Retinal pigment epithelial cell (primary cell): ENCODE data around the gene TSACC.
"Not testable (repeated sequence)": the region's sequence is repeated elsewhere in the genome, so short reads cannot be mapped to it uniquely, and the experiment has no call there.

ENCODE experiments used
- DNase-seq: peaks from one replicate; pipeline ENCODE4 v3.0.0-alpha.2; 2010; ENCODE audit warnings: low read depth
- H3K4me3 ChIP-seq: 2 replicates; pipeline ENCODE4 v1.5.1; 2011; ENCODE audit warnings: mild to moderate bottlenecking, low read length, control low read depth, moderate library complexity
- TF ChIP-seq, protein P1 (sequence below): conservative IDR thresholded peaks from 2 replicates; pipeline ENCODE4 v1.5.1; 2011; ENCODE audit warnings: low read depth, low read length, control low read depth, inconsistent platforms

TSACC gene

DNA sequence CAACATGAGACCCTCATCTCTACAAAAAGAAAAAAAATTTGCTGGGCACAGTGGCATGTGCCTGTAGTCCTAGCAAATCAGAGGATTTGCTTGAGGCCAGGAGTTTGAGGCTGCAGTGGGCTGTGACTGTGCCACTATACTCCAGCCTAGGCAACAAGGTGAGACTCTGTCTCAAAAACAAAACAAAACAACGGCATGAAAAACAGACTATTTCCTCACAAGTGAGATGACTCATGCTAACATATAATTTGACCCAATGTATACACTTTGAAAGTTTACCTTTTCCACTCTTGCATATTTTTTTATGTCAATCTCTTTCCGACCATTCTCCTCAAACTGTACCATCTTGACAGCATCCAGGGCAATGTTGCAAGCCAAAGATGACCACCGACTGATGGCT is 17.8 kb upstream of the TSACC start:
- no peak overlapping the region for H3K4me3 ChIP-seq
- DNase-seq = no peak
- TF ChIP-seq, protein P1, sequence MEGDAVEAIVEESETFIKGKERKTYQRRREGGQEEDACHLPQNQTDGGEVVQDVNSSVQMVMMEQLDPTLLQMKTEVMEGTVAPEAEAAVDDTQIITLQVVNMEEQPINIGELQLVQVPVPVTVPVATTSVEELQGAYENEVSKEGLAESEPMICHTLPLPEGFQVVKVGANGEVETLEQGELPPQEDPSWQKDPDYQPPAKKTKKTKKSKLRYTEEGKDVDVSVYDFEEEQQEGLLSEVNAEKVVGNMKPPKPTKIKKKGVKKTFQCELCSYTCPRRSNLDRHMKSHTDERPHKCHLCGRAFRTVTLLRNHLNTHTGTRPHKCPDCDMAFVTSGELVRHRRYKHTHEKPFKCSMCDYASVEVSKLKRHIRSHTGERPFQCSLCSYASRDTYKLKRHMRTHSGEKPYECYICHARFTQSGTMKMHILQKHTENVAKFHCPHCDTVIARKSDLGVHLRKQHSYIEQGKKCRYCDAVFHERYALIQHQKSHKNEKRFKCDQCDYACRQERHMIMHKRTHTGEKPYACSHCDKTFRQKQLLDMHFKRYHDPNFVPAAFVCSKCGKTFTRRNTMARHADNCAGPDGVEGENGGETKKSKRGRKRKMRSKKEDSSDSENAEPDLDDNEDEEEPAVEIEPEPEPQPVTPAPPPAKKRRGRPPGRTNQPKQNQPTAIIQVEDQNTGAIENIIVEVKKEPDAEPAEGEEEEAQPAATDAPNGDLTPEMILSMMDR = no peak

DNA sequence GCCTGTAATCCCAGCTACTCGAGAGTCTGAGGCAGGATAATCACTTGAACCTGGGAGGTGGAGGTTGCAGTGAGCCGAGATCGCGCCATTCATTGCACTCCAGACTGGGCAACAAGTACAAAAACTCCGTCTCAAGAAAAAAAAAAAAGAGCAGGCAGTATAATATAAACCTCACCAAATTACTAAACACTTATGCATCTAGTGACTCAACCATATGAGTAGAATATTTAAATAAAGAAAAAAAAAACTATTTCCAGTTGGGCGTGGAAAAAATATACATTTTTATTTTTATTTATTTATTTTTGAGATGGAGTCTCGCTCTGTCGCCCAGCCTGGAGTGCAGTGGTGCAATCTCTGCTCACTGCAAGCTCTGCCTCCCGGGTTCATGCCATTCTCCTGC is 15.1 kb upstream of the TSACC start:
- DNase-seq = not testable (repeated sequence)

DNA sequence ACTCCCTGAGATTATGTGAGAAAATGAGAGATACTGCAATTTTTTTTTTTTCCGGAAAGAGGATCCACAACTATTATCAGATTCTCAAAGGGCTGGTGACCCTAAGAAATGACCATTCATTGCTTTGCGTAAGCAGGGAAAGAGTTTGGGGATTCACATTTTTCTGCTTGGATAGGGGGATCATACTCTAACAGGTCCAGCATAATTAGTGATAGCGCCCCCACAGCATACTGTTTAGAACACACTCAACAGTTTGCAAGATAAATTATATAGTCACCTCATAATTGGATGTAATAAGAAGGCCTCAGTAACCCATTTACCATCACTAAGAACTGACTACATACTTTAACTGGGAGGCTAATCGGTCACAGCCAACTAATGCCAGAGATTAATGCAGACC is 2.1 kb upstream of the TSACC start:
- DNase-seq = peak; percentile 9
- peak overlapping the region; percentile 95 for H3K4me3 ChIP-seq
- TF ChIP-seq, protein P1 = peak; percentile 43

More for the DNA sequence above, 15.1 kb upstream of the TSACC start:
- H3K4me3 ChIP-seq = not testable (repeated sequence)

DNA sequence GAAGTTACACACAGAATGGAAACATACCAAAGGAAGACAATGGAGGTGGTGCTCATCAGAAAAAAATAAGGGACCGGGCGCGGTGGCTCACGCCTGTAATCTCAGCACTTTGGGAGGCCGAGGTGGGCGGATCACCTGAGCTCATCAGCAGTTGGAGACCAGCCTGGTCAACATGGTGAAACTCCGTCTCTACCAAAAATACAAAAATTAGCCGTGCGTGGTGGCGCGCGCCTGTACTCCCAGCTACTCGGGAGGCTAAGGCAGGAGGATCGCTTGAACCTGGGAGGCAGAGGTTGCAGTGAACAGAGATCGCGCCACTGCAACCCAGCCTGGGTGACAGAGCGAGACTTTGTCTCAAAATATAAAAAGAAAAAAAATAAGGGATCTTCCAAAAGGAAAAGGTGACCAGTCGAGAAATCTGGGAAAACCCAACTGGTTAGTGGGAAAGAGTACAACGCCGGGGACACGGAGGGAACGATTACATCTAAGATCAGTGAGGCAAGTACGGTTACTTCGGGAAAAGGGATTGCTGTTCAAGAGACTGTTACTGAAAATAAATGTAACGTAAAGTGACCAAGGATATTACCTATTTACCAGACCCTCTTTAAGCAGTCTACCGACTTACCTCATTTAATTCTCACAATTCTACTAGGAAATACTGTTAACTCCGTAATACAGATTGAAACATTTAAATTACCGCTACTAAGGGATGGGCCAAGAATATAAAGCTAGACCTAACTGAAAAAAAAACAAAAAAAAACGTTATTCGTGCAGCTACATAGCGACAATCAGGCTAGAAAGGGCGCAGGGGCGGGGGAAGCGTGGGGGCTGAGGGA is 1.1 kb upstream of the TSACC start:
- H3K4me3 ChIP-seq = peak overlapping the region; percentile 95
- TF ChIP-seq, protein P1 = no peak
- no peak for DNase-seq

DNA sequence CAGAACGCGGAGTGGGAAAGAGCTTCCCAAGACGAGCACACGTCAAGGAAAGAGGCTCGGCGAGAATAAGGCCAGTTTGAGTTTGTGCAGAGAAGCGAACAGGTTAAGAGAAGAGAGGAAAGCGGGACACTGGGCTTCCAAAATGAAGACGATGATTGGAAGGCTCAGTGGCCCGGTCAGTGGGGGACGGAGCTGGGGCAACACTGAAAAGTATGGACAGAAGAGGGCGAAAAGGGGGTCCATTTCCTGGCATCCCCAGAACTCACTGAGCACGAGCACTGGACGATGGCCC is 492 bp upstream of the TSACC start:
- DNase-seq = no peak
- TF ChIP-seq, protein P1 = peak; percentile 11
- peak overlapping the region; percentile 95 for H3K4me3 ChIP-seq

DNA sequence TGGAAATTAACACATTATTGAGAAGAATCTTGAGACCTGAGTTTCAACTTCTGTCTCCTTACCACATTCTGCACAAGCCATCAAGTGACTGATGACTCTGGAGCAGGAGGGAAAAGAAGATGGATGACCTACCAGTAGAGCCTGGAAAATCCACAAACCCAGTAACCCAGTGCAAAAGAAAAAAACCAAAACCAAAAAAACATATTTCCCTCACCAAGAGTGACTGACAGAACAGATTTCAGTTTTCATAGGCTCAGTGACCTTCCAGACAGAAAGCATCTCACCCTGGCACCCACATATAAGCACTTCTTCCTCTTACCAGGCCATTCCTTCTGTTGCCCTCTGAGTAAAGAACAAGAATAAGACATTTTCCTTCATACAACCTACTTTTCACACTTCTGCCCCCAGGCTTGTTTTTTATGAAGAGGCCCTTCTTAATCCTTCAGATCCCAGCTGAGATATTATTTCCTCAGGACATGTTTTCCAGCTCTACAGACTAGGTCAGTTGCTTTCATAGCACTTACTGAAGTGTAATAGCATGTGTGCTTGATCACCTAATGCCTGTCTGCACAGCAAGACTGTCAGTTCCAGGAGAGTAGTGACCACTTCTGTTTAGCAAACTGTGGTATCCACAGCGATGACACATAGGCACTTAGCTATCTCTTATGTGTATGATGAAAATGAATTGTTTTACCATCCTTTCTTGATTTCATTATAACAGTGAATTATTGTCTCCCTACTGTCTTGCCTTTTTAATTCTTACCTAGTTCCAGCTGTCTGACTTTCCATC is 4.0 kb downstream of the TSACC start:
- no peak for DNase-seq
- H3K4me3 ChIP-seq = no peak overlapping the region
- TF ChIP-seq, protein P1 = no peak

DNA sequence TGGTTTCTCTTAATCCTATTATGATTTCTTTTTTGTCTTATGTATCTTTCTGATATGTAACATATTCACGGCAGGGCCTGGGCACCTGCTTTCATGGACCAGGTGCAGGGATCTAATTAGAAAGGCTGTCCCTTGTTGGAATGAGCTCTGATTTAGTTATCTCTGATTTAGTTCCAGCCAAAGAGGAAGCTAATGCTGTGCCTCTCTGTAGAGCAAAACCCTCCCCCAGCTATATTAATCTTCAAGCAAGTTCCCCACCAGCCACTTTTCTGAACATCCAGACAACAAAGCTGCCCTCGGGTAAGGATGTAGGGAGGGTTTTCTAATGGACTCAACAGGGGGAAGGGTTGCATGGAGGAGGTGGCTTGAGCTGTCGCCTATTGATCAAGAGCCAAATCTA is 6.1 kb downstream of the TSACC start:
- TF ChIP-seq, protein P1 = no peak
- no peak overlapping the region for H3K4me3 ChIP-seq
- no peak for DNase-seq

DNA sequence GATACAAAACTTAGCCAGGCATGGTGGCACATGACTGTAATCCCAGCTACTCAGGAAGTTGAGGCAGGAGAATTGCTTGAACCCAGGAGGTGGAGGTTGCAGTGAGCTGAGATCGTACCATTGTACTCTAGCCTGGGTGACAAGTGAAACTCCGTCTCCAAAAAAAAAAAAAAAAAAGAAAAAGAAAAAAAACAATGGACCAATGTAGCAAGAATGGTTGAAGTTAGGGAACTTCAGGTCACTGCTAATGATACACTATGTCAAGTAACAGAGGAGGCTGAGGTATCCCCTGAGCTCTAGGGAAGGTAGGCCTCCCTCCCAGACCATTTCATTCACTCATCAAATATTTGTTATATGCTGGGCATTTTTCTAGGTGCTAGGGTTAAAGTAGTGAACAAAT is 7.7 kb downstream of the TSACC start:
- not testable (repeated sequence) for DNase-seq, H3K4me3 ChIP-seq
